Peyer's patch (tissue), 4 donors: ENCODE data around the gene LDLRAD4.

ENCODE experiments used
- CTCF ChIP-seq, 6 experiments: fragments of 450-650 bp in 4 of 6; fragments of 200-600 bp in 2 of 6; sonication (generic) in 1 of 6; IDR thresholded peaks; one replicate each; pipeline ENCODE4 v1.5.1; 2017 to 2019; ENCODE audit warnings: antibody characterized with exemption in 6 of 6, mild to moderate bottlenecking in 3 of 6, moderate library complexity in 1 of 6
- POLR2A ChIP-seq, 2 donors: fragments of 450-650 bp; IDR thresholded peaks; one replicate each; pipeline ENCODE4 v1.5.1; 2017; ENCODE audit warnings: antibody characterized with exemption in 2 of 2, mild to moderate bottlenecking in 2 of 2, moderate library complexity in 2 of 2

GRCh38 chr18:13377496-13377895 lies 158.9 kb downstream of the LDLRAD4 start:
- TF ChIP-seq CTCF (IDR thresholded peaks at IDR 0.05) = no peak
- no peak for TF ChIP-seq POLR2A (IDR thresholded peaks at IDR 0.05)
